Parathyroid adenoma (tissue), 2 donors: ENCODE results near the gene VWA3A.

Source experiments
- H2AFZ ChIP-seq: fragments of 300-600 bp; sonication (generic); one replicate; pipeline ENCODE4 v1.7.0; 2017; ENCODE audit warnings: antibody characterized with exemption, mild to moderate bottlenecking
- H3K27ac ChIP-seq: fragments of 300-600 bp; sonication (generic); one replicate; pipeline ENCODE4 v1.7.0; 2017
- H3K27me3 ChIP-seq: fragments of 300-600 bp; sonication (generic); one replicate; pipeline ENCODE4 v1.7.0; 2017; ENCODE audit warnings: low read length; ENCODE audit not compliant: control insufficient read depth, insufficient read depth
- H3K36me3 ChIP-seq: fragments of 300-600 bp; sonication (generic); one replicate; pipeline ENCODE4 v1.7.0; 2017; ENCODE audit warnings: low read length; ENCODE audit not compliant: control insufficient read depth, insufficient read depth
- H3K4me1 ChIP-seq: fragments of 300-600 bp; sonication (generic); one replicate; pipeline ENCODE4 v1.7.0; 2017; ENCODE audit warnings: control low read depth
- H3K4me2 ChIP-seq: fragments of 300-600 bp; sonication (generic); one replicate; pipeline ENCODE4 v1.7.0; 2017; ENCODE audit warnings: low read length
- H3K4me3 ChIP-seq: fragments of 300-600 bp; sonication (generic); one replicate; pipeline ENCODE4 v1.7.0; 2017; ENCODE audit warnings: low read depth, low read length
- H3K79me2 ChIP-seq: fragments of 300-600 bp; sonication (generic); one replicate; pipeline ENCODE4 v1.7.0; 2017; ENCODE audit warnings: control low read depth
- H3K9ac ChIP-seq: fragments of 300-600 bp; sonication (generic); one replicate; pipeline ENCODE4 v1.7.0; 2017; ENCODE audit warnings: mild to moderate bottlenecking
- H3K9me3 ChIP-seq: fragments of 300-600 bp; sonication (generic); one replicate; pipeline ENCODE4 v1.7.0; 2017; ENCODE audit warnings: low read length; ENCODE audit not compliant: control insufficient read depth
- TF ChIP-seq, protein P1 (sequence below): fragments of 300-600 bp; sonication (generic); IDR thresholded peaks from one replicate; pipeline ENCODE4 v1.7.0; 2017; ENCODE audit warnings: antibody characterized with exemption, mild to moderate bottlenecking
- donor health status: primary hyperparathyroidism.

The VWA3A gene

DNA sequence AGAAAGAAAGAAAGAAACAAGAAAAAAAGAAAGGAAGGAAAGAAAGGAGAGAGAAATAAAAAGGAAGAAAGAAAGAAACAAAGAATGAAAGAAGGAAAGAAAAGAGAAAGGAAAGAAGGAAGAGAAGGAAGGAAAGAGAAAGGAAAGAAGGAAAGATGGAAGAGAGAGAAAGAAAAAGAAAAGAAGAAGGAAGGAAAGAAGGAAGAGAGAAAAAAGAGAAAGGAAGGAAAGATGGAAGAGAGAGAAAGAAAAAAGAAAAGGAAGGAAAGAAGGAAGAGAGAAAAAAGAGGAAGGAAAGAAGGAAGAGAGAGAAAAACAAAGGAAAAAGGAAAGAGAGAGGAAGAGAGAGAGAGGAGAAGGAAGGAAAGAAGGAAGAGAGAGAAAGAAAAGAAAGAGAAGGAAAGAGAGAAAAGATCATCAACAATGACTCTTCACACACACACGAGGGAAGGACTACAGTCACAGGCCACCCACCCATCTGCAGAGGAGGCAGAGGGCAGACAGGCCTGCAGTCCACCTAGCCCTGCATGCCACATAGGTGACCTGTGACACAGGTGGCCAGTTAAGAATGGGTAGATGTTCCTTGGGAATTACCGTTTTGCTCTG, 23.9 kb downstream of the VWA3A start:
- TF ChIP-seq, protein P1, sequence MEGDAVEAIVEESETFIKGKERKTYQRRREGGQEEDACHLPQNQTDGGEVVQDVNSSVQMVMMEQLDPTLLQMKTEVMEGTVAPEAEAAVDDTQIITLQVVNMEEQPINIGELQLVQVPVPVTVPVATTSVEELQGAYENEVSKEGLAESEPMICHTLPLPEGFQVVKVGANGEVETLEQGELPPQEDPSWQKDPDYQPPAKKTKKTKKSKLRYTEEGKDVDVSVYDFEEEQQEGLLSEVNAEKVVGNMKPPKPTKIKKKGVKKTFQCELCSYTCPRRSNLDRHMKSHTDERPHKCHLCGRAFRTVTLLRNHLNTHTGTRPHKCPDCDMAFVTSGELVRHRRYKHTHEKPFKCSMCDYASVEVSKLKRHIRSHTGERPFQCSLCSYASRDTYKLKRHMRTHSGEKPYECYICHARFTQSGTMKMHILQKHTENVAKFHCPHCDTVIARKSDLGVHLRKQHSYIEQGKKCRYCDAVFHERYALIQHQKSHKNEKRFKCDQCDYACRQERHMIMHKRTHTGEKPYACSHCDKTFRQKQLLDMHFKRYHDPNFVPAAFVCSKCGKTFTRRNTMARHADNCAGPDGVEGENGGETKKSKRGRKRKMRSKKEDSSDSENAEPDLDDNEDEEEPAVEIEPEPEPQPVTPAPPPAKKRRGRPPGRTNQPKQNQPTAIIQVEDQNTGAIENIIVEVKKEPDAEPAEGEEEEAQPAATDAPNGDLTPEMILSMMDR = no peak
- Histone ChIP-seq H3K27me3 (no peaks in the 10 kb centered on the region), H3K4me1 (no peaks in the 10 kb centered on the region), H3K27ac (no peak overlapping the region), H3K79me2 (no peaks in the 10 kb centered on the region), H3K4me2 (no peak overlapping the region), H3K4me3 (no peak overlapping the region), H3K9ac (no peak overlapping the region), H3K9me3 (no peaks in the 10 kb centered on the region), H2AFZ (no peak overlapping the region), H3K36me3 (no peaks in the 10 kb centered on the region)

GRCh38 chr16:22117609-22118008, 25.3 kb downstream of the VWA3A start:
- TF ChIP-seq, protein P1 = no peak

DNA sequence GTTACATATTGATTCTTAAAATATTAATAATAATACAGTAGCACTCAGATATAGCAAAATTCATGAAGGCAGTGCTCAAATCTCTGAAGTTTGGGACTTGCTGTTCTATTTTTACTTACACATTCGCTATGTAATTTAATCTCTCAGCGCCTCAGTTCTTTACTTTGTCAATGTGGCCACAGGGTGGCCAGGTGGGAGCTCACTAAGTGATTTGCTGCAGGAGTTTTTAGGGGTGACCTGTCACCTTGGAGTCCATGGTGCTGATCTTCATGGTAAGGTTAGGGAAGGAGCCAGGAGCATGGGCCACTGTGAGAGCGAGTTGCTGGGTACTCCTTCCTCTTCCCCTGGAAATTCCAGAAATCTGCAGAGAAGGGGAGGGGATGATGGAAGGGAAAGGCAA, 28.1 kb downstream of the VWA3A start:
- TF ChIP-seq, protein P1 = no peak
- H3K4me3 ChIP-seq = no peak overlapping the region
- no peaks in the 10 kb centered on the region for H3K36me3 ChIP-seq
- no peaks in the 10 kb centered on the region for H3K4me1 ChIP-seq
- H3K79me2 ChIP-seq = no peaks in the 10 kb centered on the region
- no peaks in the 10 kb centered on the region for H3K9me3 ChIP-seq
- no peak overlapping the region for H3K9ac ChIP-seq
- H2AFZ ChIP-seq = no peak overlapping the region
- H3K4me2 ChIP-seq = no peak overlapping the region
- no peak overlapping the region for H3K27ac ChIP-seq
- H3K27me3 ChIP-seq = no peaks in the 10 kb centered on the region

More at GRCh38 chr16:22117609-22118008, 25.3 kb downstream of the VWA3A start:
- no peak overlapping the region for H3K9ac ChIP-seq
- H3K4me2 ChIP-seq = no peak overlapping the region
- no peaks in the 10 kb centered on the region for H3K36me3 ChIP-seq
- H3K4me1 ChIP-seq = no peaks in the 10 kb centered on the region
- no peaks in the 10 kb centered on the region for H3K79me2 ChIP-seq
- no peak overlapping the region for H2AFZ ChIP-seq
- no peak overlapping the region for H3K4me3 ChIP-seq
- H3K27ac ChIP-seq = no peak overlapping the region
- no peaks in the 10 kb centered on the region for H3K27me3 ChIP-seq
- no peaks in the 10 kb centered on the region for H3K9me3 ChIP-seq

DNA sequence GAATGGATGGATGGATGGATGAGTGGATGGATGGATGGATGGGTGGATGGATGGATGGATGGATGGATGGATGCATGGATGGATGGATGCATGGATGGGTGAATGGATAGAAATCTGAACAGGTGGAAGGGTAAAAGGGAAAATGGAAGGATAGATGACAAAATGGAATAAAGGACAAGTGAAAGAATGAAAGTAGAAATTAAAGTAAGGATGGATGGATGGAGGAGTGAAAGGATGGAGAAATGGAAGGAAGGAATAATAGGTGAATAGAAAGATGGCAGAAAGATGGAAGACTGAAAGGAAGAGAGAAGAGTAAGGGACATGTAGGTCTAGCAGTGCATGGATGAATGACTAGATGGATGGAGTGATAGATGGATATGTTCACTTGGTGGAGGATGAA, 29.9 kb downstream of the VWA3A start:
- Histone ChIP-seq H3K4me3 (no peak overlapping the region), H3K79me2 (no peaks in the 10 kb centered on the region), H3K4me2 (no peak overlapping the region), H3K27me3 (no peaks in the 10 kb centered on the region), H2AFZ (no peak overlapping the region), H3K4me1 (no peaks in the 10 kb centered on the region), H3K9me3 (no peaks in the 10 kb centered on the region), H3K27ac (no peak overlapping the region), H3K9ac (no peak overlapping the region), H3K36me3 (no peaks in the 10 kb centered on the region)
- TF ChIP-seq, protein P1 = no peak

DNA sequence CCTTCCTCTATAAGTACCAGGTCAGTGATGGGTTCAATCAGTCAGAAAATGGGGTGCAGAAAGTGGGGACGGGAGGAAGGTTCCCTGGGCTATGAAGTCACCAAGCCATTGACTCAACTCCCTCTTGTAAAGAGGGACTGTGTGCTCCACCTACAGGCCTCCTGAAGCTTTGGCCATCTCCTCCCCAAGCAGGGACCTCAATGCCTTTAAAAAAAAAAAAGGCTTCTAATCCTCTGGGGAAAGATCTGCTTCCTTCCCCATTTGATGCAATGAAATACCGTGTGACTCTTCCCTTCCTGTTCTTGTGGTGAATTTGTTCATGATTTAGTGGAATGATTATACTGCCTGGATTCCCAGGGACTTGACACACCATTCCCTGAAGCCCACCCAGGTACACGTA, 30.8 kb downstream of the VWA3A start:
- Histone ChIP-seq H3K36me3 (no peaks in the 10 kb centered on the region), H3K4me3 (no peak overlapping the region), H3K9me3 (no peaks in the 10 kb centered on the region), H3K27ac (no peak overlapping the region), H2AFZ (no peak overlapping the region), H3K79me2 (no peaks in the 10 kb centered on the region), H3K4me1 (no peaks in the 10 kb centered on the region), H3K4me2 (no peak overlapping the region), H3K9ac (no peak overlapping the region), H3K27me3 (no peaks in the 10 kb centered on the region)
- TF ChIP-seq, protein P1 = no peak
